Stimulated activated CD8-positive, alpha-beta memory T cell treated with anti-CD3 and anti-CD28 coated beads, Interleukin-12 subunit alpha, Interleukin-12 subunit beta, amount 100 ng/mL, for 4 hours (primary cell): ENCODE measurements around the gene CDH4.

Experiments
- DNase-seq: peaks from one replicate; pipeline ENCODE4 v3.0.0-alpha.2; 2020; ENCODE audit warnings: low read depth

Gene CDH4

GRCh38 chr20:61915101-61915500, 663.0 kb downstream of the CDH4 start:
- DNase-seq: no peak

DNA sequence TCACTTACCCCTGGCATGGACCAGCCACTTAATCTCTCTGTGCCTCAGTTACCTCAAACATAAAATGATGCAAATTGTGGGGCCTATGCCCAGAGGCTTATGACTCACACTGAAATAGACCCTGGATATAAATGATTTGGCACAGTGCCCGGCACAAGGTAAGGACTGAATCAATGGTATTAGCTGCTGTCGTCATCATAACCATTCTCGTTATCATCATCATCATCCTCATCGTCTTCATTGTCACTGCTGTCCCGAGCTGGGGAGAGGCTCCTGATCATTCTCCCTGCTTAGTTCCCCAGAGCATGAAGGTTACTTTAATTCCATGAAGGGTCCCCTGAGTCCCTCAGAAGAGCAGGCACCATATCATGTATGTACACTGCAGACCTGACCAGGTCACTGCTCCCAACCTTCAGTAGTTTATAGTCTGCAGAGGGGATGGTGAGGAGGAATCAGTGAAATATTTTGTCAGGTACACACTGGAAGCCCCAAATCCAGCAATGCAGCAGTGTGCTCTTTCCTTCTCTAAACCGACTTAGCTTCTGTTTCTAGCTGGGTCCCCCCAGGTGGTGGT, 664.3 kb downstream of the CDH4 start:
- DNase-seq: no peak

DNA sequence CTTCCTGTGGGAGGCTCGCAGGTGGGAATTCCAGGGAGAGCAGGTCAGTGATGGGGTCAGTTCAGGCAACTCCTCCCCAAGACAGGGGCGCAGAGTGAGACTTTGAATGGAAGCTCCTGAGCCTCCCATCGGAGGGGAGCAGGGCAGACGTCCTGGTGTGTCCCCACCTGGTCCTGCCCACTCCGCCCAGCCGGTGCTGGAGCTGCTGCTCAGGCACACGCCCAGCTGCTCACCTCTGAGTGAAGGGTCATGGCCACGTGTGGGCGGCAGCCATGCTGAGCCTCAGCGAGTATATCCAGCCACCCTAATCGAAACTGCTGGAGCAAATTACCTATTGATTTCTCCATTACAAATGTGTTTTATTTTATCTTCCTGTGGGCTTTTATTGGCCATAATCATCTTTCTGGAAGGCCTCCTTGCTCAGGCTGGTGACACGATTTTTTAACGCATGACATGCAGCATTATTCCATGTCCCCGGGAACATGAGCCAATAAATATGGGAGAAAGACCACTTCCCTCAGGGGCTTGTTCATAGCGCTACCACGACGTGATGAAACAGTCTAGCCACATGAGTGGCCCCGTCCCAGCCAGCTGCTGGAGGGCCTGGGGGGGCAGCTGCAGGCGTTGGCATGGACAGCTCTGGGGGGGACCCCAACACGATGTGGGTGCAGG, 665.5 kb downstream of the CDH4 start:
- DNase-seq: no peak

GRCh38 chr20:61918548-61918947, 666.5 kb downstream of the CDH4 start:
- no peak for DNase-seq

GRCh38 chr20:61919239-61919638, 667.2 kb downstream of the CDH4 start:
- DNase-seq: no peak

DNA sequence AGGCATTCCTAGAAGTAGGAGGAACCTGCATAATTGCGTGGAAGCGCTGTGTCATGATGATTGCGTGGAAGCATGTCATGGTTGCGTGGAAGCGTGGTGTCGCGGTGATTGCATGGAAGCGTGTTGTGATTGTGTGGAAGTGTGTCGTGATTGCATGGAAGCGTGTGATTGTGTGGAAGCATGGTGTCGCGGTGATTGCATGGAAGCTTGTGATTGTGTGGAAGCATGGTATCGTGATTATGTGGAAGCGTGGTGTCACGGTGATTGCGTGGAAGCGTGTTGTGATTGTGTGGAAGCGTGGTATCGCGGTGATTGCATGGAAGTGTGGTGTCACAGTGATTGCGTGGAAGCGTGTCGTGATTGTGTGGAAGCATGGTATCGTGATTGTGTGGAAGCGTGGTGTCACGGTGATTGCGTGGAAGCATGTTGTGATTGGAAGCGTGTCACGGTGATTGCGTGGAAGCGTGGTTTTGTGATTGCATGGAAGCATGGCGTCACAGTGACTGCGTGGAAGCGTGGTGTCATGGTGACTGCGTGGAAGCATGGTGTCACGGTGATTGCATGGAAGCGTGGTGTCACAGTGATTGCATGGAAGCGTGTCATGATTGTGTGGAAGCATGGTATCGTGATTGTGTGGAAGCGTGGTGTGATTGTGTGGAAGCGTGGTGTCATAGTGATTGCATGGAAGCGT, 667.8 kb downstream of the CDH4 start:
- no peak for DNase-seq

- no peak for DNase-seq
These were observed 670.4 kb downstream of the CDH4 start for GRCh38 chr20:61922411-61922810.

GRCh38 chr20:61922936-61923335, 670.9 kb downstream of the CDH4 start:
- no peak for DNase-seq

DNA sequence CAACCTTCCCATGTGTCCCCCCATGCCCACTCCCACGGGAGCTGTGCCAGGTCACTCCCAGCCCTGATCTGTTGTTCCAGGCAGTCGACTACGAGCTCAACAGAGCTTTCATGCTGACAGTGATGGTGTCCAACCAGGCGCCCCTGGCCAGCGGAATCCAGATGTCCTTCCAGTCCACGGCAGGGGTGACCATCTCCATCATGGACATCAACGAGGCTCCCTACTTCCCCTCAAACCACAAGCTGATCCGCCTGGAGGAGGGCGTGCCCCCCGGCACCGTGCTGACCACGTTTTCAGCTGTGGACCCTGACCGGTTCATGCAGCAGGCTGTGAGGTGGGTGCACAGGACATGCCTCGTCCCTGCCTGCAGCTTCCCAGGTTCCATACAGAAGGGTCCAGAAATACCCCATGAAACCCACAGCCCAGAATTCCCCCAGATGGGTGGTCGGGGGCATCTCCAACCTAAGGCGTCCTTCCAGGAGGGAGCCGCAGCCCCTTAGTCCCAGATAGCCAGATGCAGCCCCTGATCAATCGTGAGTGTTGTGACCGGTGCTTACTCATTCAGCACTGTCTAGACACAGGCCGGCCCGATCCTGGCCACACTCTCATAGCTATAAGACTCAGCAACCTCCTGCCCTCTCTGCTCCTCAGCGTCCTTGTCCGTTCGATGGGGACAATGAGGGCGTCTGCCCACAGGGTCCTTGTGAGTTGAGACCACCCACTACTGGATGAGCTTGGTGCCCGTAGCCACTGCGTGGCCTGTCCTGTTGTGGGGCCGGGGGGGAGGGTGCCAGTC, 671.5 kb downstream of the CDH4 start:
- DNase-seq: no peak

DNA sequence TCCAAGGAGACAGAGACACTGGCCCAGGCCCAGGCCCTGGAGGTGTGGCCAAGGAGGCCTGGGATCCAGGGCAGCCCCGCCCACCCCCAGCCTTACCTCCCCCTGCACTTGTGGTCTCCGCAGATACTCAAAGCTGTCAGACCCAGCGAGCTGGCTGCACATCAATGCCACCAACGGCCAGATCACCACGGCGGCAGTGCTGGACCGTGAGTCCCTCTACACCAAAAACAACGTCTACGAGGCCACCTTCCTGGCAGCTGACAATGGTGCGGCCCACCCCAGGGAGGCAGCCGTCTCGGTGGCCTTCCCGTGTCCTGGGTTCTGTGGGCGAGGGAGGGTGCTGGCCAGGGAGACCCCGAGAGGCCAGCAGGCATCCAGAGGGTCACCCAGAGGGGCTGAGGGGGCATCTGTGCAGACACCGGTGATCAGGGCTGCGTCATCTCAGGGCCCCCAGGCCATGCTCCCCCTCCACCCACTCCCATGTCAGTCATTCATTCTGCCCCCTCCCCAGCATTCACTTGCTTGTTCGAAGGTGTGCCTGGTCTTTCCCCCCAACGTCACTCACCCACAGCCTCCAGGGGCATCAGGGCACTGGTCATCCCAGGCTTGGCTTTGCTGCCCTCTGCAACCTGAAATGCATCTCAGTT, 672.3 kb downstream of the CDH4 start:
- DNase-seq: no peak

- no peak for DNase-seq
These were observed 672.9 kb downstream of the CDH4 start for GRCh38 chr20:61924858-61925554.

- DNase-seq: no peak
These were observed 673.6 kb downstream of the CDH4 start for GRCh38 chr20:61925555-61926252.

DNA sequence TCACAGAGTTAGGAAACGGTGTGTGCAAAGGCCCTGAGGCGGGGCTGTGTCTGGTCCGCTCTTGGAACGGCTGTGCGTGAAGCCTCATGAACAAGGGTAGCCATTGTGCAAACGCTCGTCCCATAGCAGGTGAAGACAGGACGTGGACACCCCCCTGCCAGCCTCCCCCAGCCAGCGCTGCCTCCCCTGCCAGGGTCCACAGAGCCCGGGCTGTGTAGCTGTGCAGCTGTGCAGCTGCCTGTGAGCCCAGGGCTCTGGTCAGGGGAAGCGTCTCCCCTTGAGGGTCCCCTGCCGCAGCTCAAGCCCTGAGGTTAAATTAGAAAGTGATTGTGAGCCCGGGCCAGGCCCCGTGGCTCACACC, 674.2 kb downstream of the CDH4 start:
- no peak for DNase-seq

GRCh38 chr20:61926796-61927192, 674.7 kb downstream of the CDH4 start:
- DNase-seq: no peak

DNA sequence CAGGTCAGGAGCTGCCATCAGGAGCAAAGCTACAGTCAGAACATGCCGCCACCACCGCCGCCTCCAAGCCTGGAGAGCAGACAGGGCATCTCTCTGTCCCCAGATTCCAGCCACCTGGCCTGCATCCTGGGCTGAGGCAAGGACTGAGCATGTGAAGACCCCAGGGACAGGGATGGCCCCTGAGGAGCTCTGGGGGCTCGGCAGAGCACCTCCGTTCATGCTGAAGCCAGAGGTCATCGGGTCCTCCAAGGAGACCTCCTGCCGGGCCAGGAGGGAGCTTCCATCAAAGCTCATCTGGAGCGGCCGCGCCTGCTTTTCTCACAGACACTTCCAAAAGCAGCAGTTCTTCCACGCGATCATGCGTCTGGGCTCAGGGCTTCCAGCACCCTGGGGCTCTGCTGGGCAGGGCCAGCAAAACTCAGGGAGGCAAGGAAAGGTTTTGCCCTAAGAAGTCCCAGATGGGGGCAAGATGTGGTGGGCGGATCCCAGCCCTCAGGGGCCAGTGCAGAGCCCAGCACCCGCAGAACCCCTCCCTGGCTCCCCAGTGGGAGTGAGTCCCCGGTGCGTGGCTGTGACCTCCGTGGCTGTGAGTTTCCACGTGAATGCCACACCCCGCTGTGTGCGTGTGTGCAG, 675.2 kb downstream of the CDH4 start:
- no peak for DNase-seq

GRCh38 chr20:61927826-61928541, 675.9 kb downstream of the CDH4 start:
- DNase-seq: no peak

DNA sequence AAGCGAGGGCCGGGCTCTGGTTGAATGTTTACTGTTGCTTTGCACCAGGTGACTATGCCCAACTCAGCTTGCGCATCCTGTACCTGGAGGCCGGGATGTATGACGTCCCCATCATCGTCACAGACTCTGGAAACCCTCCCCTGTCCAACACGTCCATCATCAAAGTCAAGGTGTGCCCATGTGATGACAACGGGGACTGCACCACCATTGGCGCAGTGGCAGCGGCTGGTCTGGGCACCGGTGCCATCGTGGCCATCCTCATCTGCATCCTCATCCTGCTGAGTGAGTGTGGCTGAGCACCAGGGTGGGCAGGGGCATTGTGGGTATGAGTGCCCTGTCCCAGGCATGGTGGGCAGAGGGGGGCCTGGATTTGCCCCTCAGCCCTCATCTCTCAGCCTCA, 677.5 kb downstream of the CDH4 start:
- DNase-seq: no peak

DNA sequence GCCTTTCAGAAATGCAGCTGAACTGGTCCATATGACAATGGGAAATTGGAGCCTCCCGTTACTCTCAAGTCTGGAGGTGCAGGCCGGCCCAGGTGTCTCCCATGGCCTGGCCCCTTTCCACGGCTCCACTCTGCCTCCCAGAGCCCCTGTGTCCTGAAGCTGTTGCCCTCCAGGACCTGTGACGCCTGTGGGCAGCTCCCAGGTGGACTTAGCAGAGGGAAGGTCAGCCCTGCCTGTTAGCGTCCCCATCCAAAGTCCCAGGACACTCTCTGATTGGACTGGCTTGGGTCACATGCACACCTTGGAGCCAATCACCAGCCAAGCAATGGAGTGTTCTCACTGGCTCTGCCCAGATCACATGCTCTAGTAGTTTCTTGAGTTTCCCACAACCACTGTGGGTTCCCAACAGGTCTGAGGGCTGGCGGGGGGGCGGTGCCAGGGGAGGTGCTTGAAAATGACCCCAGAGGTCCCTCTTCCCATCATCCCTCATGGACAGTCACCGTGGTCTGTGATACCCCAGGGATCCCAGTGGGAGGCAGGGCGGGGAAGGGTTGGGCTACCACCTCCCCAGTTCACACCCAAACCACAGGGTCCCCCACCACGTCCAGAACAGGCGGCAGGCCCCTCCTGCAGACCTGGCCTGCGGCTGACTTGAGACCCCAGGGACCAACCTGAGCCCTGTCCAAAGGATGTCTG, 678.1 kb downstream of the CDH4 start:
- no peak for DNase-seq

GRCh38 chr20:61930776-61931475, 678.9 kb downstream of the CDH4 start:
- no peak for DNase-seq
